ENCODE results near the gene IL15RA.
"Not testable (repeated sequence)": the region's sequence is repeated elsewhere in the genome, so short reads cannot be mapped to it uniquely, and the experiment has no call there.

Gene IL15RA

GRCh38 chr10:5918763-5919162, 58.6 kb downstream of the IL15RA start:
- H3K4me3 ChIP-seq (replicated peaks in 1 of 2; ENCODE audit: low read depth in 2 of 2, low read length in 2 of 2) = no peak overlapping the region
- DNase-seq (ENCODE audit: low read depth in 2 of 2) = no peak
- TF ChIP-seq CTCF (IDR thresholded peaks at IDR 0.05; ENCODE audit: low read depth, low read length) = no peak

- no peak for TF ChIP-seq CTCF (IDR thresholded peaks at IDR 0.05; ENCODE audit: low read depth, low read length)
- no peak for DNase-seq (ENCODE audit: low read depth in 2 of 2)
- H3K4me3 ChIP-seq (replicated peaks in 1 of 2; ENCODE audit: low read depth in 2 of 2, low read length in 2 of 2) = no peak overlapping the region
These were observed 60.0 kb downstream of the IL15RA start for GRCh38 chr10:5917305-5917704.

GRCh38 chr10:5915451-5915850, 61.9 kb downstream of the IL15RA start:
- H3K4me3 ChIP-seq (replicated peaks in 1 of 2; ENCODE audit: low read depth in 2 of 2, low read length in 2 of 2) = no peak overlapping the region
- DNase-seq (ENCODE audit: low read depth in 2 of 2) = no peak
- TF ChIP-seq CTCF (IDR thresholded peaks at IDR 0.05; ENCODE audit: low read depth, low read length) = no peak

- no peak overlapping the region for H3K4me3 ChIP-seq (replicated peaks in 1 of 2; ENCODE audit: low read depth in 2 of 2, low read length in 2 of 2)
- TF ChIP-seq CTCF (IDR thresholded peaks at IDR 0.05; ENCODE audit: low read depth, low read length) = no peak
- no peak for DNase-seq (ENCODE audit: low read depth in 2 of 2)
These were observed 63.6 kb downstream of the IL15RA start for GRCh38 chr10:5913736-5914135.

- no peak for TF ChIP-seq CTCF (IDR thresholded peaks at IDR 0.05; ENCODE audit: low read depth, low read length)
- no peak overlapping the region for H3K4me3 ChIP-seq (replicated peaks in 1 of 2; ENCODE audit: low read depth in 2 of 2, low read length in 2 of 2)
- no peak for DNase-seq (ENCODE audit: low read depth in 2 of 2)
These were observed 65.7 kb downstream of the IL15RA start for GRCh38 chr10:5911670-5912069.

GRCh38 chr10:5910323-5911100, 66.8 kb downstream of the IL15RA start:
- no peak for TF ChIP-seq CTCF (IDR thresholded peaks at IDR 0.05; ENCODE audit: low read depth, low read length)
- no peak overlapping the region for H3K4me3 ChIP-seq (replicated peaks in 1 of 2; ENCODE audit: low read depth in 2 of 2, low read length in 2 of 2)
- no peak for DNase-seq (ENCODE audit: low read depth in 2 of 2)

- not testable (repeated sequence) for H3K4me3 ChIP-seq (replicated peaks in 1 of 2; ENCODE audit: low read depth in 2 of 2, low read length in 2 of 2); DNase-seq (ENCODE audit: low read depth in 2 of 2)
These were observed 68.7 kb downstream of the IL15RA start for GRCh38 chr10:5908676-5909075.

Data from cardiac fibroblast (primary cell).